Tibial nerve (tissue), 3 donors: ENCODE data around the gene MORN1.

Experiments used
- POLR2A ChIP-seq, 2 donors: fragments of 450-650 bp; IDR thresholded peaks; one replicate each; pipeline ENCODE4 v1.6.1; 2017; ENCODE audit warnings: antibody characterized with exemption in 2 of 2, mild to moderate bottlenecking in 2 of 2, moderate library complexity in 2 of 2
- TF ChIP-seq, protein P1 (sequence below), 5 experiments: fragments of 200-600 bp in 3 of 5; fragments of 450-650 bp in 2 of 5; sonication (generic) in 3 of 5; IDR thresholded peaks; one replicate each; pipeline ENCODE4 v1.5.1; 2016 to 2019; ENCODE audit warnings: antibody characterized with exemption in 5 of 5, mild to moderate bottlenecking in 3 of 5, moderate library complexity in 2 of 5

DNA sequence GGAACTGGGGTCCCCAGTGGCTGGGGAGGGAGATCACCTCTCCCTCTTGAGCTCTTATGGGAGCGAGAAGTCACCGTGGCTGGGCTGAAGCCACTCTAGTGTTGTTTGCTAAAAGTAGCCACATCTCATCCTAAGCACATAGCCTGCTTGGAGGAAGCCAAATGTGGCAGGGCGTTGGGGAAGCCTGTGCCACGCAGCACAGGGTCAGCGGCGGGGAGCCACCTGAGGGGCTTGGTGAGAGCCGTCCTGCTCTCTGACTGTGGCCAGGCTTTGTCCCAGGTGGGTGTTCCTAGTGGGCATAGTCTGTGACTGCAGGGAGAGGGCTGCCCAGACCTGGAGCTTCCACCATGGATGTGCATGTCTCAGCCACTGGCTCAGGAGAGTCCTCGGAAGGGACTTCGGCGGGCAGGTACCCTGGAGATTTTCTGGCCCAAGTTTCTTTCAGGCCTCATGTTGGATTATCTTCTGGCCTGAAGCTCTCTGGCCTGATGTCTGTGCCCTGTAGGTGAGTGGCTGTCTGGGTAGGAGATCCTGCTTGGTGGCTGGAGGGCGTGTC lies 38.9 kb downstream of the MORN1 start:
- TF ChIP-seq, protein P1, sequence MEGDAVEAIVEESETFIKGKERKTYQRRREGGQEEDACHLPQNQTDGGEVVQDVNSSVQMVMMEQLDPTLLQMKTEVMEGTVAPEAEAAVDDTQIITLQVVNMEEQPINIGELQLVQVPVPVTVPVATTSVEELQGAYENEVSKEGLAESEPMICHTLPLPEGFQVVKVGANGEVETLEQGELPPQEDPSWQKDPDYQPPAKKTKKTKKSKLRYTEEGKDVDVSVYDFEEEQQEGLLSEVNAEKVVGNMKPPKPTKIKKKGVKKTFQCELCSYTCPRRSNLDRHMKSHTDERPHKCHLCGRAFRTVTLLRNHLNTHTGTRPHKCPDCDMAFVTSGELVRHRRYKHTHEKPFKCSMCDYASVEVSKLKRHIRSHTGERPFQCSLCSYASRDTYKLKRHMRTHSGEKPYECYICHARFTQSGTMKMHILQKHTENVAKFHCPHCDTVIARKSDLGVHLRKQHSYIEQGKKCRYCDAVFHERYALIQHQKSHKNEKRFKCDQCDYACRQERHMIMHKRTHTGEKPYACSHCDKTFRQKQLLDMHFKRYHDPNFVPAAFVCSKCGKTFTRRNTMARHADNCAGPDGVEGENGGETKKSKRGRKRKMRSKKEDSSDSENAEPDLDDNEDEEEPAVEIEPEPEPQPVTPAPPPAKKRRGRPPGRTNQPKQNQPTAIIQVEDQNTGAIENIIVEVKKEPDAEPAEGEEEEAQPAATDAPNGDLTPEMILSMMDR (IDR thresholded peaks at IDR 0.05) = no peak
- TF ChIP-seq POLR2A (IDR thresholded peaks at IDR 0.05) = no peak
